Measurements from ENCODE around the gene UBAP2L.
A peak's percentile ranks its signal among the peaks of the same experiment; 100 is the strongest.
"Not testable (repeated sequence)": the region's sequence is repeated elsewhere in the genome, so short reads cannot be mapped to it uniquely, and the experiment has no call there.

Gene UBAP2L

GRCh38 chr1:154256686-154257085 is 35.9 kb downstream of the UBAP2L start:
- no peaks in the 10 kb centered on the region for H3K27me3 ChIP-seq (ENCODE audit: control insufficient read depth in 1 of 2, insufficient read depth in 2 of 2, low read length in 2 of 2)
- H3K9ac ChIP-seq (ENCODE audit: low read length), result no peak overlapping the region
- no peaks in the 10 kb centered on the region for H3K4me1 ChIP-seq (ENCODE audit: insufficient read depth, low read length)
- H3K36me3 ChIP-seq (ENCODE audit: insufficient read depth, low read length), result peaks cover 90% of the 10 kb centered on the region
- no peak overlapping the region for H3K4me3 ChIP-seq (ENCODE audit: low read depth in 1 of 2, low read length in 2 of 2)
- no peaks in the 10 kb centered on the region for H3K9me3 ChIP-seq (ENCODE audit: low read length)
- H3K27ac ChIP-seq (ENCODE audit: low read depth, low read length), result no peak overlapping the region

- H3K36me3 ChIP-seq (ENCODE audit: insufficient read depth, low read length), result peaks cover 98% of the 10 kb centered on the region
- H3K4me1 ChIP-seq (ENCODE audit: insufficient read depth, low read length), result no peaks in the 10 kb centered on the region
- H3K4me3 ChIP-seq (ENCODE audit: low read depth in 1 of 2, low read length in 2 of 2), result no peak overlapping the region
- no peaks in the 10 kb centered on the region for H3K9me3 ChIP-seq (ENCODE audit: low read length)
- no peaks in the 10 kb centered on the region for H3K27me3 ChIP-seq (ENCODE audit: control insufficient read depth in 1 of 2, insufficient read depth in 2 of 2, low read length in 2 of 2)
- no peak overlapping the region for H3K9ac ChIP-seq (ENCODE audit: low read length)
- no peak overlapping the region for H3K27ac ChIP-seq (ENCODE audit: low read depth, low read length)
These were observed 38.0 kb downstream of the UBAP2L start for GRCh38 chr1:154258784-154259183.

- Histone ChIP-seq H3K9me3 (ENCODE audit: low read length) (no peaks in the 10 kb centered on the region), H3K36me3 (ENCODE audit: insufficient read depth, low read length) (peaks cover 93% of the 10 kb centered on the region), H3K4me3 (ENCODE audit: low read depth in 1 of 2, low read length in 2 of 2) (no peak overlapping the region), H3K9ac (ENCODE audit: low read length) (no peak overlapping the region), H3K4me1 (ENCODE audit: insufficient read depth, low read length) (no peaks in the 10 kb centered on the region), H3K27ac (ENCODE audit: low read depth, low read length) (no peak overlapping the region), H3K27me3 (ENCODE audit: control insufficient read depth in 1 of 2, insufficient read depth in 2 of 2, low read length in 2 of 2) (no peaks in the 10 kb centered on the region)
These were observed 39.4 kb downstream of the UBAP2L start for GRCh38 chr1:154260127-154260526.

- Histone ChIP-seq H3K36me3 (ENCODE audit: insufficient read depth, low read length) (peaks cover 73% of the 10 kb centered on the region), H3K9ac (ENCODE audit: low read length) (no peak overlapping the region)
These were observed 42.9 kb downstream of the UBAP2L start for GRCh38 chr1:154263465-154264332.

GRCh38 chr1:154264454-154264853 is 43.7 kb downstream of the UBAP2L start:
- no peaks in the 10 kb centered on the region for H3K27me3 ChIP-seq (ENCODE audit: control insufficient read depth in 1 of 2, insufficient read depth in 2 of 2, low read length in 2 of 2)
- peaks cover 73% of the 10 kb centered on the region for H3K36me3 ChIP-seq (ENCODE audit: insufficient read depth, low read length)
- H3K4me3 ChIP-seq (ENCODE audit: low read depth in 1 of 2, low read length in 2 of 2), result no peak overlapping the region
- no peak overlapping the region for H3K27ac ChIP-seq (ENCODE audit: low read depth, low read length)
- no peaks in the 10 kb centered on the region for H3K4me1 ChIP-seq (ENCODE audit: insufficient read depth, low read length)
- H3K9ac ChIP-seq (ENCODE audit: low read length), result no peak overlapping the region
- H3K9me3 ChIP-seq (ENCODE audit: low read length), result no peaks in the 10 kb centered on the region

More at GRCh38 chr1:154263465-154264332, 42.9 kb downstream of the UBAP2L start:
- no peak overlapping the region for H3K4me3 ChIP-seq (ENCODE audit: low read depth in 1 of 2, low read length in 2 of 2)
- no peaks in the 10 kb centered on the region for H3K27me3 ChIP-seq (ENCODE audit: control insufficient read depth in 1 of 2, insufficient read depth in 2 of 2, low read length in 2 of 2)
- no peaks in the 10 kb centered on the region for H3K9me3 ChIP-seq (ENCODE audit: low read length)
- H3K4me1 ChIP-seq (ENCODE audit: insufficient read depth, low read length), result no peaks in the 10 kb centered on the region
- no peak overlapping the region for H3K27ac ChIP-seq (ENCODE audit: low read depth, low read length)

- Histone ChIP-seq H3K27me3 (ENCODE audit: control insufficient read depth in 1 of 2, insufficient read depth in 2 of 2, low read length in 2 of 2) (no peaks in the 10 kb centered on the region), H3K27ac (ENCODE audit: low read depth, low read length) (no peak overlapping the region), H3K4me1 (ENCODE audit: insufficient read depth, low read length) (no peaks in the 10 kb centered on the region), H3K9ac (ENCODE audit: low read length) (no peak overlapping the region), H3K36me3 (ENCODE audit: insufficient read depth, low read length) (peaks cover 69% of the 10 kb centered on the region), H3K4me3 (ENCODE audit: low read depth in 1 of 2, low read length in 2 of 2) (no peak overlapping the region), H3K9me3 (ENCODE audit: low read length) (no peaks in the 10 kb centered on the region)
These were observed 44.8 kb downstream of the UBAP2L start for GRCh38 chr1:154265586-154265985.

GRCh38 chr1:154270833-154271232 is 50.1 kb downstream of the UBAP2L start:
- Histone ChIP-seq H3K27me3 (ENCODE audit: control insufficient read depth in 1 of 2, insufficient read depth in 2 of 2, low read length in 2 of 2) (no peaks in the 10 kb centered on the region), H3K4me3 (ENCODE audit: low read depth in 1 of 2, low read length in 2 of 2) (no peak overlapping the region), H3K36me3 (ENCODE audit: insufficient read depth, low read length) (peaks cover 39% of the 10 kb centered on the region), H3K9me3 (ENCODE audit: low read length) (no peaks in the 10 kb centered on the region), H3K9ac (ENCODE audit: low read length) (no peak overlapping the region), H3K4me1 (ENCODE audit: insufficient read depth, low read length) (peaks cover 10% of the 10 kb centered on the region), H3K27ac (ENCODE audit: low read depth, low read length) (no peak overlapping the region)

- Histone ChIP-seq H3K36me3 (ENCODE audit: insufficient read depth, low read length) (peaks cover 29% of the 10 kb centered on the region), H3K4me3 (ENCODE audit: low read depth in 1 of 2, low read length in 2 of 2) (peak within 1 kb of the TSS; percentile 96 to 97), H3K27ac (ENCODE audit: low read depth, low read length) (peak within 1 kb of the TSS; percentile 92), H3K9ac (ENCODE audit: low read length) (peak within 1 kb of the TSS; percentile 99), H3K27me3 (ENCODE audit: control insufficient read depth in 1 of 2, insufficient read depth in 2 of 2, low read length in 2 of 2) (no peaks in the 10 kb centered on the region), H3K9me3 (ENCODE audit: low read length) (no peaks in the 10 kb centered on the region), H3K4me1 (ENCODE audit: insufficient read depth, low read length) (peaks cover 10% of the 10 kb centered on the region)
These were observed 51.7 kb downstream of the UBAP2L start, which contains the start of gene HAX1 for GRCh38 chr1:154272217-154272998. TSS of gene HAX1 (plus strand) at chr1:154272629. CDS start at chr1:154272724, 95 bp downstream.

GRCh38 chr1:154272999-154273563 is 52.3 kb downstream of the UBAP2L start:
- Histone ChIP-seq H3K27ac (ENCODE audit: low read depth, low read length) (peak overlapping the region; percentile 92), H3K9ac (ENCODE audit: low read length) (peak overlapping the region; percentile 99), H3K9me3 (ENCODE audit: low read length) (no peaks in the 10 kb centered on the region), H3K36me3 (ENCODE audit: insufficient read depth, low read length) (peaks cover 29% of the 10 kb centered on the region), H3K4me1 (ENCODE audit: insufficient read depth, low read length) (peaks cover 10% of the 10 kb centered on the region), H3K4me3 (ENCODE audit: low read depth in 1 of 2, low read length in 2 of 2) (peak overlapping the region; percentile 96 to 97), H3K27me3 (ENCODE audit: control insufficient read depth in 1 of 2, insufficient read depth in 2 of 2, low read length in 2 of 2) (no peaks in the 10 kb centered on the region)

- Histone ChIP-seq H3K27ac (ENCODE audit: low read depth, low read length) (no peak overlapping the region), H3K4me1 (ENCODE audit: insufficient read depth, low read length) (peaks cover 10% of the 10 kb centered on the region), H3K9ac (ENCODE audit: low read length) (no peak overlapping the region), H3K27me3 (ENCODE audit: control insufficient read depth in 1 of 2, insufficient read depth in 2 of 2, low read length in 2 of 2) (no peaks in the 10 kb centered on the region), H3K4me3 (ENCODE audit: low read depth in 1 of 2, low read length in 2 of 2) (no peak overlapping the region), H3K36me3 (ENCODE audit: insufficient read depth, low read length) (peaks cover 9% of the 10 kb centered on the region), H3K9me3 (ENCODE audit: low read length) (no peaks in the 10 kb centered on the region)
These were observed 56.0 kb downstream of the UBAP2L start for GRCh38 chr1:154276797-154277196.

- not testable (repeated sequence) for H3K27me3 ChIP-seq (ENCODE audit: control insufficient read depth in 1 of 2, insufficient read depth in 2 of 2, low read length in 2 of 2); H3K36me3 ChIP-seq (ENCODE audit: insufficient read depth, low read length); H3K9me3 ChIP-seq (ENCODE audit: low read length); H3K4me3 ChIP-seq (ENCODE audit: low read depth in 1 of 2, low read length in 2 of 2); H3K27ac ChIP-seq (ENCODE audit: low read depth, low read length); H3K9ac ChIP-seq (ENCODE audit: low read length); H3K4me1 ChIP-seq (ENCODE audit: insufficient read depth, low read length)
These were observed 66.8 kb downstream of the UBAP2L start for GRCh38 chr1:154287591-154287990.
